Neuronal stem cell (in vitro differentiated cells): ENCODE measurements around the gene ZNF253.
"Not testable (repeated sequence)": the region's sequence is repeated elsewhere in the genome, so short reads cannot be mapped to it uniquely, and the experiment has no call there.

ENCODE experiments used
- DNase-seq: peaks from one replicate; pipeline ENCODE4 v3.0.0-alpha.2; 2013; ENCODE audit warnings: low spot score
- H2AFZ ChIP-seq: one replicate; pipeline ENCODE4 v1.6.1; 2013; ENCODE audit warnings: mild to moderate bottlenecking, low read length, inconsistent platforms
- H2AK5ac ChIP-seq: 2 replicates; pipeline ENCODE4 v1.6.1; 2013; ENCODE audit warnings: low read depth, mild to moderate bottlenecking, inconsistent platforms, low read length, moderate library complexity, mixed read lengths
- H2BK120ac ChIP-seq: 2 replicates; pipeline ENCODE4 v1.6.1; 2013; ENCODE audit warnings: low read depth, mild to moderate bottlenecking, inconsistent platforms, low read length, moderate library complexity, mixed read lengths
- H2BK12ac ChIP-seq: one replicate; pipeline ENCODE4 v1.6.1; 2013; ENCODE audit warnings: low read length, inconsistent platforms
- H2BK15ac ChIP-seq: 2 replicates; pipeline ENCODE4 v1.6.1; 2013; ENCODE audit warnings: mild to moderate bottlenecking, low read length, inconsistent platforms, mixed read lengths
- H2BK5ac ChIP-seq: one replicate; pipeline ENCODE4 v1.6.1; 2013; ENCODE audit warnings: inconsistent platforms, mild to moderate bottlenecking, low read length, moderate library complexity
- H3K14ac ChIP-seq: one replicate; pipeline ENCODE4 v1.6.1; 2013; ENCODE audit warnings: low read length, inconsistent platforms
- H3K18ac ChIP-seq: 2 replicates; pipeline ENCODE4 v1.6.1; 2013; ENCODE audit warnings: low read length, inconsistent platforms
- H3K23ac ChIP-seq: 2 replicates; pipeline ENCODE4 v1.6.1; 2013; ENCODE audit warnings: low read depth, mild to moderate bottlenecking, mixed read lengths, low read length, inconsistent platforms; ENCODE audit not compliant: poor library complexity
- H3K27ac ChIP-seq: replicated peaks from 3 replicates; pipeline ENCODE4 v1.5.1; 2013; ENCODE audit warnings: low read length, inconsistent platforms
- H3K27me3 ChIP-seq, 3 experiments: 2 replicates each; pipeline ENCODE4 v1.6.1; 2013; ENCODE audit warnings: low read length in 3 of 3, mild to moderate bottlenecking in 2 of 3, inconsistent platforms in 1 of 3, low read depth in 1 of 3, mixed read lengths in 1 of 3, moderate library complexity in 1 of 3; ENCODE audit not compliant: control insufficient read depth in 3 of 3, insufficient read depth in 3 of 3
- H3K36me3 ChIP-seq, 2 donors: replicated peaks in 1 of 2; 2 replicates each; pipeline ENCODE4 v1.6.1; 2013; ENCODE audit warnings: low read length in 2 of 2; ENCODE audit not compliant: control insufficient read depth in 2 of 2, insufficient read depth in 2 of 2
- H3K4ac ChIP-seq: 2 replicates; pipeline ENCODE4 v1.6.1; 2013; ENCODE audit warnings: inconsistent platforms, mild to moderate bottlenecking, low read length, moderate library complexity
- H3K4me1 ChIP-seq, 2 donors: 1 replicate in 1 of 2; 2 replicates in 1 of 2; pipeline ENCODE4 v1.6.1; 2013; ENCODE audit warnings: low read length in 2 of 2, low read depth in 1 of 2; ENCODE audit not compliant: control insufficient read depth in 2 of 2, insufficient read depth in 1 of 2
- H3K4me2 ChIP-seq: one replicate; pipeline ENCODE4 v1.6.1; 2013; ENCODE audit warnings: mild to moderate bottlenecking, low read length, inconsistent platforms; ENCODE audit not compliant: insufficient read depth, poor library complexity, severe bottlenecking
- H3K4me3 ChIP-seq, 2 donors: 2 replicates each; pipeline ENCODE4 v1.5.1; 2013; ENCODE audit warnings: low read length in 2 of 2, mild to moderate bottlenecking in 2 of 2, inconsistent platforms in 1 of 2, moderate library complexity in 1 of 2
- H3K79me1 ChIP-seq: one replicate; pipeline ENCODE4 v1.6.1; 2013; ENCODE audit warnings: low read depth, mild to moderate bottlenecking, inconsistent platforms, low read length, moderate library complexity
- H3K9ac ChIP-seq: one replicate; pipeline ENCODE4 v1.6.1; 2013; ENCODE audit warnings: mild to moderate bottlenecking, low read depth, low read length, inconsistent platforms; ENCODE audit not compliant: poor library complexity
- H3K9me3 ChIP-seq, 2 donors: replicated peaks in 1 of 2; 2 replicates each; pipeline versions ENCODE3 to v1.6.1; 2013; ENCODE audit warnings: low read length in 2 of 2, mild to moderate bottlenecking in 2 of 2, inconsistent platforms in 1 of 2, low read depth in 1 of 2, mixed read lengths in 1 of 2, moderate library complexity in 1 of 2; ENCODE audit not compliant: control insufficient read depth in 2 of 2, insufficient read depth in 1 of 2
- H4K8ac ChIP-seq: one replicate; pipeline ENCODE4 v1.6.1; 2013; ENCODE audit warnings: low read depth, mild to moderate bottlenecking, inconsistent platforms, low read length, moderate library complexity
- H4K91ac ChIP-seq: one replicate; pipeline ENCODE4 v1.6.1; 2013; ENCODE audit warnings: low read length, low read depth, mild to moderate bottlenecking, inconsistent platforms; ENCODE audit not compliant: poor library complexity
- WGBS, 2 donors: extraction: QIAGEN DNeasy Blood & Tissue Kit; methylation state at CpG; one replicate each; pipeline ENCODE4 v1.1.7; 2013; ENCODE audit warnings: missing lambda C conversion rate in 2 of 2, mixed read lengths in 1 of 2; ENCODE audit not compliant: insufficient read length in 2 of 2, insufficient replicate concordance in 1 of 2; ENCODE audit errors: extremely low coverage in 2 of 2; 5-methylcytosine and 5-hydroxymethylcytosine counted together

Gene ZNF253

DNA sequence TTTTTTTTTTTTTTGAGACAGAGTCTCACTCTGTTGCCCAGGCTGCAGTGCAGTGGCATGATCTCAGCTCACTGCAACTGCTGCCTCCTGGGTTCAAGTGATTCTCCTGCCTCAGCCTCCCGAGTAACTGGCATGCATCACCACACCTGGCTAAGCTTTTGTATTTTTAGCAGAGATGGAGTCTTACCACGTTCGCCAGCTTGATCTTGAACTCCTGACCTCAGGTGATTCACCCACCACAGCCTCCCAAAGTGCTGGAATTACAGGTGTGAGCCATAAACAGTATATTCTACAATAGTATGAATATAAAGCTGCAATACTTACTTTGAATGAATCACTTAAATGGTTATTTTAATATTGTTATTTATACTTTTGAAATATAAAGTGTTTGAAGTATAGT, 41.9 kb downstream of the ZNF253 start:
- not testable (repeated sequence) for H4K8ac ChIP-seq, H2AFZ ChIP-seq, H3K4me1 ChIP-seq, H2BK5ac ChIP-seq, H2BK12ac ChIP-seq, H3K18ac ChIP-seq, H3K14ac ChIP-seq, H4K91ac ChIP-seq, H3K4ac ChIP-seq, H3K9ac ChIP-seq, DNase-seq, H3K4me2 ChIP-seq, H2BK120ac ChIP-seq, H3K4me3 ChIP-seq, H3K27ac ChIP-seq, H2AK5ac ChIP-seq, H3K79me1 ChIP-seq, H3K23ac ChIP-seq, H2BK15ac ChIP-seq, H3K27me3 ChIP-seq
- peaks cover 0 to 98% of the 10 kb centered on the region in 2 donors for H3K9me3 ChIP-seq
- no CpG with 5 or more reads among the region's 3 CpGs for WGBS, 2 donors
- H3K36me3 ChIP-seq: peaks cover 6 to 97% of the 10 kb centered on the region in 2 donors

DNA sequence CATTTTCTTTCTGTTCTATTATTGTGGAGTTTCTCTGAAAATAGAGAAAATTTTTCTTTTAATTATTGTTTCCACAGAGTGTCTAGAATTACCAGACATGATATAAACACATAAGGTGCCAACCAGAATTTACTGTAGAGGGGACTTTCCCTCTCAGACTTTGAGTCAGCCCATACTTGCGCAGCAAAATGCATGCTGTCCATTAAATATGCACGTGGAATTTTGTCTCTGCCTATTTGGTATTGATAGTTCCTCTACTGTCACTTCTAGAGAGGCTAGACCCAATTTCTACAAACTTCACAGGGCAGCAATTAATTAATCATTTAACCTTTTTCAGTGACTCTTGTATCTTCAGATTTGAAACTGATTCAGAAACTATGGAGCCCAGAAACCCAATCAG, 44.0 kb downstream of the ZNF253 start:
- Histone ChIP-seq H3K4me2 (no peak overlapping the region), H4K8ac (no peak overlapping the region), H3K23ac (no peak overlapping the region), H2AFZ (no peak overlapping the region), H3K4ac (no peak overlapping the region), H3K14ac (no peak overlapping the region), H3K9ac (no peak overlapping the region), H3K27me3 (no peaks in the 10 kb centered on the region), H2BK5ac (no peak overlapping the region), H2BK12ac (no peak overlapping the region), H2BK120ac (no peak overlapping the region), H2BK15ac (no peak overlapping the region), H3K4me3 (no peak overlapping the region), H3K79me1 (peaks cover 1% of the 10 kb centered on the region), H3K27ac (no peak overlapping the region), H4K91ac (no peak overlapping the region), H3K36me3 (peaks cover 5 to 98% of the 10 kb centered on the region in 2 donors), H3K4me1 (peaks cover 0 to under 1% of the 10 kb centered on the region in 2 donors), H2AK5ac (no peak overlapping the region), H3K18ac (no peak overlapping the region), H3K9me3 (peaks cover 0 to 98% of the 10 kb centered on the region in 2 donors)
- DNase-seq: no peak
- no CpG with 5 or more reads among the region's 2 CpGs for WGBS, 2 donors

DNA sequence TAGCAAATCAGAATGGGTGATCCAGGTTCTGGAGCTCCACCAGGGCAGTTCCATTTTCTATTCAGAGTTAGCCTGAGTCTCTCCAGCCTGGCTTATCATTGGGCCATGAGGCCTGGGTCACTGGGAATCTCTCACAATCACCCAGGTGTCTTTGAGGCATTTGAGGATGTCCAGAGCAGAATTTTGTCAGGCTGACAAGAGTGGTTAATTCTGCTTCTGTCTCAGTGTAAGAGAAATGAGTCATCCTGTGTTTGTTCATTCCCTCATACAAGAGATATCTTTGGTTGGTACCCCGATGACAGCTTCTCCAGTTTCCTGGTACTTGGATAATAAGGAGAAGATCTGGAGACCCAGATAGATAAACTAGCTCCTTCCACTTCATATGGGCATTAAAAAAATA, 45.5 kb downstream of the ZNF253 start:
- Histone ChIP-seq H3K4me2 (no peak overlapping the region), H3K18ac (no peak overlapping the region), H2BK5ac (no peak overlapping the region), H3K23ac (no peak overlapping the region), H3K9me3 (peaks cover 0 to 98% of the 10 kb centered on the region in 2 donors), H4K8ac (no peak overlapping the region), H3K27ac (no peak overlapping the region), H4K91ac (no peak overlapping the region), H2AK5ac (no peak overlapping the region), H2BK12ac (no peak overlapping the region), H3K14ac (no peak overlapping the region), H3K4ac (no peak overlapping the region), H3K4me3 (no peak overlapping the region), H2BK15ac (no peak overlapping the region), H3K9ac (no peak overlapping the region), H3K4me1 (no peaks in the 10 kb centered on the region), H3K79me1 (peaks cover 1% of the 10 kb centered on the region), H3K27me3 (no peaks in the 10 kb centered on the region), H3K36me3 (peaks cover 8 to 98% of the 10 kb centered on the region in 2 donors), H2AFZ (no peak overlapping the region), H2BK120ac (no peak overlapping the region)
- no CpG with 5 or more reads among the region's 1 CpG for WGBS, 2 donors
- DNase-seq: no peak

DNA sequence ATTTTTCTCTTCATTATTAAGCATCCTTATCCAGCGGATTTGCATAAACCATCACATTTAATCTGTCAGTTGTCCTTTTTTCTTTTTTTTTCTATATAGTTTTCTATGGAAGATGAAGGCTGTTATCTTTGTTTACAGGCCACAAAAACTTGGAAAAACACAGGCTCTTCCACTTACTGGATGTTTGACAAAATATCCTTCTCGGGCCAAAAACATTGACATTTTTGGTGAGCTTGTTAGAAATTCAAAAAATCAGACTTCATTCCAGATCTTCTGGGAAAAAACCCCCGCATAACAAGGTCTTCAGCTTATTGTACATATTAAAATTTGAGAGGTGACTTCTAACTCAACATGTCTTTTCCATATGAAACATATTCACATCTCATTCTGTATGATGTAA, 48.9 kb downstream of the ZNF253 start:
- whole genome bisulfite sequencing, 2 donors: no CpG with 5 or more reads among the region's 3 CpGs
- no peak overlapping the region for H3K14ac ChIP-seq
- H2BK15ac ChIP-seq: no peak overlapping the region
- no peak overlapping the region for H2AFZ ChIP-seq
- H3K79me1 ChIP-seq: no peaks in the 10 kb centered on the region
- H3K27me3 ChIP-seq: no peaks in the 10 kb centered on the region
- no peak overlapping the region for H2BK120ac ChIP-seq
- no peak overlapping the region for H2BK5ac ChIP-seq
- H3K36me3 ChIP-seq: peaks cover 13 to 85% of the 10 kb centered on the region in 2 donors
- H2BK12ac ChIP-seq: no peak overlapping the region
- no peak for DNase-seq
- H3K4ac ChIP-seq: no peak overlapping the region
- no peaks in the 10 kb centered on the region for H3K4me1 ChIP-seq
- H3K23ac ChIP-seq: no peak overlapping the region
- no peak overlapping the region for H3K27ac ChIP-seq
- H3K4me2 ChIP-seq: no peak overlapping the region
- no peak overlapping the region for H3K18ac ChIP-seq
- H4K91ac ChIP-seq: no peak overlapping the region
- no peak overlapping the region for H4K8ac ChIP-seq
- H3K9ac ChIP-seq: no peak overlapping the region
- no peak overlapping the region for H3K4me3 ChIP-seq
- H3K9me3 ChIP-seq: peaks cover 4 to 82% of the 10 kb centered on the region in 2 donors
- no peak overlapping the region for H2AK5ac ChIP-seq
